OCI-LY1 (cell line): ENCODE results near the gene ANKRD11.
"Not testable (repeated sequence)": the region's sequence is repeated elsewhere in the genome, so short reads cannot be mapped to it uniquely, and the experiment has no call there.

Experiments used
- H2AFZ ChIP-seq: fragments of 200-600 bp; sonication (generic), shearing (Covaris generic); 2 replicates; pipeline ENCODE4 v1.6.0; 2014; ENCODE audit warnings: antibody characterized with exemption, mild to moderate bottlenecking, low read length
- H3F3A ChIP-seq: fragments of 200-600 bp; sonication (generic), shearing (Covaris generic); 2 replicates; pipeline ENCODE4 v1.6.0; 2014; ENCODE audit warnings: mild to moderate bottlenecking, antibody characterized with exemption, low read length, moderate library complexity; ENCODE audit not compliant: insufficient read depth
- H3K27ac ChIP-seq: fragments of 200-600 bp; sonication (generic); 2 replicates; pipeline ENCODE4 v1.5.1; 2014; ENCODE audit warnings: low read length, mixed run types, mild to moderate bottlenecking, low read depth; ENCODE audit not compliant: poor library complexity, severe bottlenecking
- H3K27me3 ChIP-seq: fragments of 200-600 bp; sonication (generic); 2 replicates; pipeline ENCODE4 v1.6.0; 2014; ENCODE audit warnings: antibody characterized with exemption, mild to moderate bottlenecking, low read length, moderate library complexity; ENCODE audit not compliant: insufficient read depth
- H3K36me3 ChIP-seq: fragments of 200-600 bp; sonication (generic); 2 replicates; pipeline ENCODE4 v1.6.1; 2014; ENCODE audit warnings: mild to moderate bottlenecking, antibody characterized with exemption, low read length, moderate library complexity, mixed read lengths; ENCODE audit not compliant: insufficient read depth
- H3K4me1 ChIP-seq: fragments of 200-600 bp; sonication (generic); 2 replicates; pipeline ENCODE4 v1.5.1; 2014; ENCODE audit warnings: mild to moderate bottlenecking, low read length, moderate library complexity; ENCODE audit not compliant: insufficient read depth, severe bottlenecking
- H3K4me2 ChIP-seq: fragments of 200-600 bp; sonication (generic), shearing (Covaris generic); 2 replicates; pipeline ENCODE4 v1.6.1; 2014; ENCODE audit warnings: low read length
- H3K4me3 ChIP-seq: fragments of 200-600 bp; sonication (generic); 2 replicates; pipeline ENCODE4 v1.5.1; 2014; ENCODE audit warnings: low read length, low read depth, mild to moderate bottlenecking, mixed read lengths; ENCODE audit not compliant: poor library complexity, severe bottlenecking
- H3K79me2 ChIP-seq: fragments of 200-600 bp; shearing (Covaris generic); 2 replicates; pipeline ENCODE4 v1.6.1; 2016; ENCODE audit warnings: mixed run types, low read length, mixed read lengths; ENCODE audit not compliant: insufficient read depth
- H3K9ac ChIP-seq: fragments of 200-600 bp; sonication (generic), shearing (Covaris generic); 2 replicates; pipeline ENCODE4 v1.6.1; 2014; ENCODE audit warnings: mild to moderate bottlenecking, low read length, mixed read lengths
- H3K9me2 ChIP-seq: fragments of 200-600 bp; sonication (generic), shearing (Covaris generic); 2 replicates; pipeline ENCODE4 v1.6.1; 2014; ENCODE audit warnings: low read depth, mild to moderate bottlenecking, low read length, mixed read lengths
- H3K9me3 ChIP-seq: fragments of 200-600 bp; shearing (Covaris generic); 2 replicates; pipeline ENCODE4 v1.6.1; 2014; ENCODE audit warnings: low read length, mixed read lengths
- H4K20me1 ChIP-seq: fragments of 200-600 bp; sonication (generic), shearing (Covaris generic); 2 replicates; pipeline ENCODE4 v1.6.0; 2016; ENCODE audit warnings: mild to moderate bottlenecking, low read length; ENCODE audit not compliant: insufficient read depth
- EZH2 ChIP-seq: fragments of 200-600 bp; sonication (generic), shearing (Covaris generic); IDR thresholded peaks from 2 replicates; pipeline ENCODE4 v1.8.0; 2017; ENCODE audit warnings: borderline replicate concordance, mixed run types, mild to moderate bottlenecking, antibody characterized with exemption, low read length, moderate library complexity, mixed read lengths
- TF ChIP-seq, protein P1 (sequence below): fragments of 200-600 bp; sonication (generic), shearing (Covaris generic); IDR thresholded peaks from 2 replicates; pipeline ENCODE4 v1.5.1; 2017; ENCODE audit warnings: mild to moderate bottlenecking, antibody characterized with exemption, low read length, moderate library complexity, mixed read lengths

Gene ANKRD11

DNA sequence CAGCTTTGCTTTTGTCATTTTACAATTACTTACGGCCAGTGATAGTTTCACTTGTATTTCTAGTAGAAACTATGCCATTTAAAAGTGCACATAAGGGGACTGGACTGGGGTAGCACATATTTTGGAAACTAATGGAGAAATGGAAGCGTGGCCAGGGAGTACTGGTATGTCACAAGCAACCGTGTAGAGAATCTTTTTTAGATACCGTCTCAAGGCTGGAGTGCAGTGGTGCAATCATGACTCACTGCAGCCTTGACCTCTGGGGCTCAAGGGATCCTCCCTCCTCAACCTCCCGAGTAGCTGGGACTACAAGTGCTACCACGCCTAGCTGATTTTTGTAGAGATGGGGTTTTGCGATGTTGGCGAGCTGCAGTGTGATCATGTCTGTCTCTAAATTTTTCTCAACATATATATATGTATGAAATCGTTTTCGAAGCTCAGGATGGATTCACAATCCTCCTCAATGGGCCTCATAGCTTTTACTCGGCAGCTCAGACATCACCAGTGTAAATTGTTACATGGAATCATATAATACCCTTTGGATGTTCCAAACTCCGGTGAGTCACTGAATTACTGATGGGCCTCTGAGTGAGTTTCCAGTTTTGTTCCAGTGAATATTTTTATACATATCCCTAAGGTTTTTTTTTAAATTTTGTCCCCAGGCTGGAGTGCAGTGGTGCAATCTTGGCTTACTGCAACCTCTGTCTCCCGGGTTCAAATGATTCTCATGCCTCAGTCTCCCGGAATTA lies 221.2 kb downstream of the ANKRD11 start:
- Histone ChIP-seq H3K27me3 (no peaks in the 10 kb centered on the region), H3K4me2 (no peak overlapping the region), H3K4me3 (no peak overlapping the region), H3K9me3 (no peaks in the 10 kb centered on the region), H3K9me2 (no peaks in the 10 kb centered on the region), H3K79me2 (no peaks in the 10 kb centered on the region), H3K36me3 (peaks cover 79% of the 10 kb centered on the region), H4K20me1 (no peaks in the 10 kb centered on the region), H3K9ac (no peak overlapping the region), H3K27ac (no peak overlapping the region), H2AFZ (no peak overlapping the region), H3K4me1 (no peaks in the 10 kb centered on the region), H3F3A (no peaks in the 10 kb centered on the region)
- TF ChIP-seq, protein P1, sequence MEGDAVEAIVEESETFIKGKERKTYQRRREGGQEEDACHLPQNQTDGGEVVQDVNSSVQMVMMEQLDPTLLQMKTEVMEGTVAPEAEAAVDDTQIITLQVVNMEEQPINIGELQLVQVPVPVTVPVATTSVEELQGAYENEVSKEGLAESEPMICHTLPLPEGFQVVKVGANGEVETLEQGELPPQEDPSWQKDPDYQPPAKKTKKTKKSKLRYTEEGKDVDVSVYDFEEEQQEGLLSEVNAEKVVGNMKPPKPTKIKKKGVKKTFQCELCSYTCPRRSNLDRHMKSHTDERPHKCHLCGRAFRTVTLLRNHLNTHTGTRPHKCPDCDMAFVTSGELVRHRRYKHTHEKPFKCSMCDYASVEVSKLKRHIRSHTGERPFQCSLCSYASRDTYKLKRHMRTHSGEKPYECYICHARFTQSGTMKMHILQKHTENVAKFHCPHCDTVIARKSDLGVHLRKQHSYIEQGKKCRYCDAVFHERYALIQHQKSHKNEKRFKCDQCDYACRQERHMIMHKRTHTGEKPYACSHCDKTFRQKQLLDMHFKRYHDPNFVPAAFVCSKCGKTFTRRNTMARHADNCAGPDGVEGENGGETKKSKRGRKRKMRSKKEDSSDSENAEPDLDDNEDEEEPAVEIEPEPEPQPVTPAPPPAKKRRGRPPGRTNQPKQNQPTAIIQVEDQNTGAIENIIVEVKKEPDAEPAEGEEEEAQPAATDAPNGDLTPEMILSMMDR, result no peak
- no peak for TF ChIP-seq EZH2

DNA sequence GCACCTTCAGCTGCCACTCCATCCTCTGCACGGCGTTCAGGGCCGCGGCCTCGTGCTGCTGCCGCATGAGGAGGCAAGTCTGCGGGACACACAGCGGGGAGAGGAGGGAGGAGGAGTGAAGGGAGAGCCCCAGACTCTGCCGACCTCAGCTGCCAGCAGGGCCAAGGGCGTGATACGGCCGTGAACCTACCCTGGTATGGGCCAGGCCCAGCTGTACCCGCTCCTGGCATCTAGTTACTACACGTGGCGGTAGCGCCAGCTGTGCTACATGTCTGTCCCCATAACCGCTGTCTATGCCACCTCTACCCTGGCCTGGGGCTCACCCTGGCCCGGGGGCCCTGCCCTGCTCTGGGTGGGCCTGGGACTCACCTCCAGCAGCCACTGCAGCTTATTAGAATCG lies 221.8 kb downstream of the ANKRD11 start:
- Histone ChIP-seq H3K36me3 (peaks cover 73% of the 10 kb centered on the region), H4K20me1 (no peaks in the 10 kb centered on the region), H3K9me3 (no peaks in the 10 kb centered on the region), H3K79me2 (no peaks in the 10 kb centered on the region), H3K4me2 (no peak overlapping the region), H3K9me2 (no peaks in the 10 kb centered on the region), H3K27ac (no peak overlapping the region), H3K4me1 (no peaks in the 10 kb centered on the region), H3K27me3 (no peaks in the 10 kb centered on the region), H3K9ac (no peak overlapping the region), H2AFZ (no peak overlapping the region), H3F3A (no peaks in the 10 kb centered on the region), H3K4me3 (no peak overlapping the region)
- TF ChIP-seq EZH2, result no peak

DNA sequence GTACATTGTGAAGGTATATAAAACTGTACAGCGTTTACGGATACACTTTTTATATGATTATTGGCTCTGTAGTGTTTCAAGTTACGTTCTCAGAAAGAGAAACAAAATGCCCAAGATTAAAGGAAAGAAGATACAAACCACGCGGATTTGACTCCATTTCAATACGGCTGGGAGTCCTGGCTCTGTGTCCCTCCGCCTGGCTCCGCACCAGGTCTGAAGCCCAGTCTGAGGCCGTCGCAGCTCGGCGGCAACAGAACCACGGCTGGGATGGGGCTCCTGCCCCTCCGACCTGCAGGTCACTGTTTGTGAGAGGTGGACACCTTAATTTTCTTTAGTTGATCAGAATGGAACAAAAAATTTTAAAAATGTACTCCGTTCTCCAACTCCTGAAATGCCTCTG lies 222.6 kb downstream of the ANKRD11 start:
- H3K36me3 ChIP-seq, result peaks cover 65% of the 10 kb centered on the region
- H4K20me1 ChIP-seq, H2AFZ ChIP-seq, H3K9me2 ChIP-seq, H3K27ac ChIP-seq, H3K79me2 ChIP-seq, H3K27me3 ChIP-seq, H3K4me1 ChIP-seq, H3K9ac ChIP-seq, H3K4me2 ChIP-seq, H3F3A ChIP-seq, H3K9me3 ChIP-seq, H3K4me3 ChIP-seq: not testable (repeated sequence)

DNA sequence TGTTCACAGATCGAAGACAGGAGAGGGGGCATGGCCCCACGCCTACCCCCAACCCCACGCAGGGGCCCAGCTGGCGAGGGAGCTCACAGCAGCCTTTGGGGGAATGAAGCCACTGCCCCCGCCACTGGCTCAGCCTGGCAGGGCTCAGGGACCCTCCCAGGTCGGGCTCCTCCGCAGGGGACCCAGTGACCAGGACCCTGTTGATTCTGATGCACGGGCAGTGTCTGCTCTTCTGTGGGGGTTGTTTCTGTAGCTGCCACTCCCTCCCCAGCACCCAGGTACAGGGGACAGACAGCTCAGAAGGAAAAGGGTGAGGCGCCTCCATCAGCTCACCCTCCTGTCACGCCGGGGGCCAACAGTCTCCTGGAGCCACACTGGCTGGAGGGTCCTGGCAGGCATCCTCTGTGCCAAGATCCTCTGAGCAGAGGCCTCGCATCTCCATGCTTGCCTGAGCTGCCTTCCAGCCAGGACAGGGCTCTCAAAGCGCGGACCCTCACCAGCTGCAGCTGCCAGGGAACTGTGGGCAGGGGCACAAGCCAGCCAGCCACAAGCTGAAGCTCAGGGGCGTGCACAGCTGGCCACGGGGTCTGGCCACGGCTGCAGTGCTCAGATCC lies 223.7 kb downstream of the ANKRD11 start:
- no peaks in the 10 kb centered on the region for H4K20me1 ChIP-seq

More for the DNA sequence above, 223.7 kb downstream of the ANKRD11 start:
- Histone ChIP-seq H3K79me2 (no peaks in the 10 kb centered on the region), H3F3A (no peaks in the 10 kb centered on the region), H3K27ac (no peak overlapping the region), H3K4me1 (no peaks in the 10 kb centered on the region), H3K27me3 (no peaks in the 10 kb centered on the region), H3K9me2 (no peaks in the 10 kb centered on the region), H3K9ac (no peak overlapping the region), H3K9me3 (no peaks in the 10 kb centered on the region), H3K4me2 (no peak overlapping the region), H3K36me3 (peaks cover 55% of the 10 kb centered on the region), H2AFZ (no peak overlapping the region), H3K4me3 (no peak overlapping the region)
- no peak for TF ChIP-seq EZH2
- TF ChIP-seq, protein P1, result no peak
